HG02588 (cell line): ENCODE measurements around the gene OAS2.

ENCODE experiments used
- ATAC-seq: cut with Tn5 transposase; IDR thresholded peaks from one replicate; pipeline ENCODE4 v1.9.1; 2021; ENCODE audit warnings: mild to moderate bottlenecking, moderate library complexity; ENCODE audit not compliant: unreplicated experiment

The OAS2 gene

DNA sequence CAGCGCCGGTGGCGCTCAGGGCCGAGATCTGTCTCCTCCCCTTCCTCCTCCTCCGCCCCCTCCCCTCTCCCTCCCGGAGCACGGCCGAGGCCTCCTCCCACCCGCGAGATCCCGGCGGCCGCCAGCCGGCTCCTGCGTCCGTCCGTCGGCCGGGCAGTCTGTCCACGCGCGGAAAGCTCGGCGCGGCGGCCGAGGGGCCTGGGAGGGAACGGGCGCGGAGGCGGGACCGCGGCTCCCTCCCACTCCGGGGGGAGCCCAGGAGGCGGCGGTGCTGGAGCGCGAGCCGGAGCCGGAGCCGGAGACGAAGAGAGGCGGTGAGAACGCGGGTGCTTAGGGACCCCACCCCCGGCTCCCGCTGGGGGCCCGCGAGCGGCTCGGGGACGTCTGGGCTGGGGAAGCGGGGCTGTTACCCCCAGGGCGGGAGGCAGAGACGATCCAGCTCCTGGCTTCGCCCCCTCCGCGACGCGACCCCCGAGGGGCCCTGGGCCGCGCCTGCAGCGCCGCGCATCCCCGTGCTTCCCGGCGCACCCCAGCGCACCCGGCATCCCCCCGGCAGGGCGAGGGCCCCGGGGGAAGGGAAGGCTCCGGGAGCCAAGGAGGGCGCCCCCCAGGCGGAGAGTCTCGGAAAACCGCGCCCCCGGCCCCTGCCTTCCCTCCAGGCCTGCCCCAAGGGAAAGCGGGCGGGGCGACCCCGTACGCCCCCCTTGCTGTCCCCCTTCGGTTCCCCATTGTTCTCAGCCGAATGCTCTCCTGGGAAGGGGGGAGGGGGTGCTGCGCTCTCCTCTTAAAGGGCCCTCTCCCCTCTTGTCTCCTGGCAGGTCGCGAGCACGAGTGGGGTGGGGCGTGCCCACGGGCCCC lies 78.5 kb downstream of the OAS2 start, which contains the start of gene DTX1:
Gene DTX1, plus strand, starts transcription at position 100 of the 858 bp plus-strand sequence. CDS start 1,463 bp downstream, outside the sequence.
- ATAC-seq, result no peak

- no peak for ATAC-seq
These were observed 79.5 kb downstream of the OAS2 start for GRCh38 chr12:113057565-113058485.

DNA sequence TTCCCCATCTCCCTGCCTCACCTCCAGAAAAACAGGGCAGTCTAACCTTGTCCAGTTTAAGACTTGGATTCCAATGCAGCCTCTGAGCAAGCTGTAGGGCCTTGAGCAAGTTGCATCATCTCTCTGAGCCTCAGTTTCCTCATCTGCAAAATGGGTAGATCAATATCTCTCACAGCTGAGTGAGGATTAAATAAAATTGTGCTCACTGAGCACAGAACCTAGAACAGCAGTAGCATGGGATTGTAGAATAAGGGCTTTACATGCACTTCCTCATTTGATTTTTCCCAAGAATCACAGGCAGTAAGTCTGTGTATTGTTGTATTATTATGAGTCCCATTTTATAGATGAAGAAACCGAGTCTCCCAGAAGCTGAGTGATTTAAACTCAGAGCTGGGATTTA lies 80.2 kb downstream of the OAS2 start:
- no peak for ATAC-seq

- ATAC-seq, result no peak
These were observed 80.8 kb downstream of the OAS2 start for GRCh38 chr12:113059071-113059595.

DNA sequence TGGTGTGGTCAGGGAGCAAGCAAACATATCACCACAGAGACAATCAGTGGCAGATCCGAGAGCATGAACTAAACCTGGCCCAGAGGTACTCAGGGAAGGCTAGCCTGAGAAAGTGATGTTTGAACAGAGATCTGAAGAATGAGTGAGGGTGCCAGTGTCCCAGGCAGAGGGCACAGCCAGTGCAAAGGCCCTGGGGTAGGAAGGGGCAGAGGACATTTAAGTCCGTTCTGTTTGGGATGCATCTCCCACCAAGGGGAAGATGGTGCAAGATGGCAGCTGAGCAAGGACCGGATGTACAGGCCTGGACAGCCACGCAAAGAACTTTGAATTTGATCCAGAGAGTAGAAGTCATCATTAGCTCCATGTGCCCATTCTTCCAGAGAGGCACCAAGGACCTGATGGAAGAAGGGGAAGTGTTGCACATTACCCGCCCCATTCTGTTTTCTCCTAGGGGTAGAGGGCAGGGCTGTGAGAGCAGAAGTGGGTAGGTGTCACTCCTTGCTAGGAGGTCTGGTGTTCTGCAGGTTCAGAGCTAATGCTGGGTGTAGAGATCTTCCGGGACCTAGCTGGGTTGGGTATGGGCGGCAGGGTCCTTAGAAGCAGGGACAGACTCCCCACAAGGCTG lies 82.1 kb downstream of the OAS2 start:
- ATAC-seq, result no peak

- ATAC-seq, result no peak
These were observed 82.9 kb downstream of the OAS2 start for GRCh38 chr12:113061061-113061694.
